A549 (cell line): ENCODE measurements around the gene CCDC71L. TPM values are rescaled to one million over a fixed set of nuclear protein-coding genes. Genes with fewer than 3 reads are reported as not detected.

Source experiments
- ATAC-seq, 2 experiments: fragments of 200-7000 bp in 1 of 2; fragments of >200 bp in 1 of 2; cut with Nextera tagmentation in 1 of 2; cut with Tn5 transposase in 1 of 2; 3 replicates each; pipeline versions ENCODE4 v1.8.0 to v1.9.1; 2018 to 2020; ENCODE audit warnings: mild to moderate bottlenecking in 1 of 2, moderate library complexity in 1 of 2
- CTCF ChIA-PET: fragments of 300-600 bp; sonication (Branson Sonifier 250); formaldehyde crosslinking; extraction: SDS; loops from one replicate; lab custom pipeline; 2021; ENCODE audit warnings: antibody characterized with exemption, inconsistent platforms; lab: Yijun Ruan, JAX
- POLR2A ChIA-PET: fragments of 350-600 bp; formaldehyde crosslinking; extraction: SDS; loops from one replicate; lab custom pipeline; 2021; ENCODE audit warnings: antibody characterized with exemption, inconsistent platforms; lab: Yijun Ruan, JAX
- DNase-seq, 2 experiments: peaks; one replicate each; pipeline versions ENCODE4 v3.0.0 to v3.0.0-alpha.2; 2011 to 2016; ENCODE audit warnings: low read depth in 1 of 2, low spot score in 1 of 2
- FAIRE-seq: peaks from 2 replicates; lab custom pipeline; 2011; peaks lifted over from hg19 to GRCh38; lab: Jason Lieb, UNC
- H3K27ac ChIP-seq, 2 experiments: fragments of >200 bp; sonication (Bioruptor Twin); formaldehyde crosslinking; 3 replicates each; pipeline ENCODE4 v1.5.1; 2016 to 2017
- H3K4me1 ChIP-seq: fragments of >200 bp; sonication (Bioruptor Twin); formaldehyde crosslinking; 3 replicates; pipeline ENCODE4 v1.6.1; 2016
- H3K4me2 ChIP-seq: fragments of >200 bp; sonication (Bioruptor Twin); formaldehyde crosslinking; 3 replicates; pipeline ENCODE4 v1.6.1; 2016
- H3K4me3 ChIP-seq: fragments of >200 bp; sonication (Bioruptor Twin); formaldehyde crosslinking; 3 replicates; pipeline ENCODE4 v1.5.1; 2016
- H3K9me3 ChIP-seq: fragments of >200 bp; sonication (Bioruptor Twin); formaldehyde crosslinking; 3 replicates; pipeline ENCODE4 v1.6.1; 2016
- BHLHE40 ChIP-seq: IDR thresholded peaks from 2 replicates; pipeline ENCODE4 v1.6.1; 2012; ENCODE audit warnings: low read depth, low read length, inconsistent platforms
- EHMT2 ChIP-seq: fragments of 200-600 bp; sonication (generic); IDR thresholded peaks from 2 replicates; pipeline ENCODE4 v1.6.1; 2016; ENCODE audit warnings: antibody characterized with exemption, low read depth, mild to moderate bottlenecking, moderate library complexity
- FOSL2 ChIP-seq, 2 experiments: fragments of 450-650 bp in 1 of 2; fragments of >200 bp in 1 of 2; sonication (Bioruptor Twin) in 1 of 2; formaldehyde crosslinking; IDR thresholded peaks; 2 replicates each; pipeline versions ENCODE4 v1.5.0 to v1.6.1; 2016 to 2020; ENCODE audit warnings: mild to moderate bottlenecking in 1 of 2, moderate library complexity in 1 of 2
- FOXS1 ChIP-seq: fragments of 250-450 bp; sonication (Bioruptor Pico); IDR thresholded peaks from 2 replicates; pipeline ENCODE4 v1.5.0; 2020; ENCODE audit warnings: mild to moderate bottlenecking, moderate library complexity
- HEYL ChIP-seq: fragments of 250-450 bp; sonication (Bioruptor Pico); IDR thresholded peaks from 2 replicates; pipeline ENCODE4 v1.8.0; 2021; ENCODE audit warnings: mild to moderate bottlenecking, moderate library complexity
- HOXA7 ChIP-seq: fragments of 250-450 bp; sonication (Bioruptor Pico); IDR thresholded peaks from 2 replicates; pipeline ENCODE4 v1.5.0; 2020; ENCODE audit warnings: mild to moderate bottlenecking, moderate library complexity
- JUNB ChIP-seq: fragments of >200 bp; sonication (Bioruptor Twin); formaldehyde crosslinking; IDR thresholded peaks from 2 replicates; pipeline ENCODE4 v1.6.1; 2016
- KDM1A ChIP-seq: fragments of 200-600 bp; sonication (generic); IDR thresholded peaks from 2 replicates; pipeline ENCODE4 v1.6.1; 2016; ENCODE audit warnings: low read depth, mild to moderate bottlenecking
- MAFK ChIP-seq: fragments of 450-650 bp; IDR thresholded peaks from 2 replicates; pipeline ENCODE4 v1.6.1; 2014; ENCODE audit not compliant: partially characterized antibody
- MAZ ChIP-seq: fragments of 150-350 bp; IDR thresholded peaks from 2 replicates; pipeline ENCODE4 v1.6.1; 2014; ENCODE audit warnings: antibody characterized with exemption, low read depth, low read length, borderline replicate concordance
- MYC ChIP-seq: IDR thresholded peaks from 2 replicates; pipeline ENCODE4 v1.6.1; 2012; ENCODE audit warnings: mild to moderate bottlenecking, inconsistent platforms, low read length, improper control_type of control experiment, borderline replicate concordance
- NFE2L2 ChIP-seq: fragments of 150-350 bp; conservative IDR thresholded peaks from 2 replicates; pipeline ENCODE4 v1.6.1; 2014; ENCODE audit warnings: low read length
- RARB ChIP-seq: fragments of 250-450 bp; sonication (Bioruptor Pico); IDR thresholded peaks from 2 replicates; pipeline ENCODE4 v1.8.0; 2021; ENCODE audit warnings: mild to moderate bottlenecking, moderate library complexity
- SMC3 ChIP-seq: fragments of >200 bp; sonication (Bioruptor Twin); formaldehyde crosslinking; IDR thresholded peaks from 3 replicates; pipeline ENCODE4 v1.6.1; 2018; ENCODE audit warnings: inconsistent platforms
- SREBF2 ChIP-seq: fragments of 450-650 bp; IDR thresholded peaks from 2 replicates; pipeline ENCODE4 v1.6.1; 2014; ENCODE audit warnings: mild to moderate bottlenecking, moderate library complexity
- TP53 ChIP-seq: fragments of 250-450 bp; sonication (Bioruptor Pico); IDR thresholded peaks from 2 replicates; pipeline ENCODE4 v1.5.0; 2021; ENCODE audit warnings: mild to moderate bottlenecking, moderate library complexity
- ZC3H11A ChIP-seq: fragments of 450-650 bp; IDR thresholded peaks from 2 replicates; pipeline ENCODE4 v1.6.1; 2014; ENCODE audit warnings: antibody characterized with exemption, mild to moderate bottlenecking
- ZNF302 ChIP-seq: fragments of 250-450 bp; sonication (Bioruptor Pico); IDR thresholded peaks from 2 replicates; pipeline ENCODE4 v1.9.0; 2021; ENCODE audit warnings: inconsistent platforms, mild to moderate bottlenecking, moderate library complexity
- whole genome bisulfite sequencing: methylation state at CpG from one replicate; pipeline ENCODE4 v1.1.6; 2017; ENCODE audit errors: missing lambda C conversion rate; 5-methylcytosine and 5-hydroxymethylcytosine counted together
- polyA plus RNA-seq, 4 experiments: library from polyadenylated mRNA; depleted of rRNA in 3 of 4; stranded (reverse); fragments of >200 nt; fragmentation: RNase III in 1 of 4; extraction: RNeasy Plus Mini Kit Qiagen cat#74134 plus additional on column Dnase treatment in 1 of 4; gene quantifications; 2 replicates in 3 of 4; 3 replicates in 1 of 4; pipeline ENCODE4 v1.2.3, GENCODE V29; 2011 to 2017
- TF ChIP-seq, protein P1 (sequence below): fragments of 150-350 bp; IDR thresholded peaks from 2 replicates; pipeline ENCODE4 v1.6.1; 2014; ENCODE audit warnings: low read depth, mild to moderate bottlenecking, low read length
- TF ChIP-seq, protein P2 (sequence below): fragments of >200 bp; sonication (Bioruptor Twin); formaldehyde crosslinking; IDR thresholded peaks from 3 replicates; pipeline ENCODE4 v1.6.1; 2016
- TF ChIP-seq, protein P3 (sequence below): fragments of 200-600 bp; sonication (generic); IDR thresholded peaks from 2 replicates; pipeline ENCODE4 v1.6.1; 2016; ENCODE audit warnings: antibody characterized with exemption, mild to moderate bottlenecking, moderate library complexity
- TF ChIP-seq, protein P4 (sequence below): fragments of 250-450 bp; sonication (Bioruptor Pico); IDR thresholded peaks from 2 replicates; pipeline ENCODE4 v1.5.0; 2021; ENCODE audit warnings: mild to moderate bottlenecking, moderate library complexity, borderline replicate concordance

The CCDC71L gene
- polyA plus RNA-seq, 2 of the 4 experiments (the other 2 are of a cell fraction): 9.1 to 11.4 TPM

DNA sequence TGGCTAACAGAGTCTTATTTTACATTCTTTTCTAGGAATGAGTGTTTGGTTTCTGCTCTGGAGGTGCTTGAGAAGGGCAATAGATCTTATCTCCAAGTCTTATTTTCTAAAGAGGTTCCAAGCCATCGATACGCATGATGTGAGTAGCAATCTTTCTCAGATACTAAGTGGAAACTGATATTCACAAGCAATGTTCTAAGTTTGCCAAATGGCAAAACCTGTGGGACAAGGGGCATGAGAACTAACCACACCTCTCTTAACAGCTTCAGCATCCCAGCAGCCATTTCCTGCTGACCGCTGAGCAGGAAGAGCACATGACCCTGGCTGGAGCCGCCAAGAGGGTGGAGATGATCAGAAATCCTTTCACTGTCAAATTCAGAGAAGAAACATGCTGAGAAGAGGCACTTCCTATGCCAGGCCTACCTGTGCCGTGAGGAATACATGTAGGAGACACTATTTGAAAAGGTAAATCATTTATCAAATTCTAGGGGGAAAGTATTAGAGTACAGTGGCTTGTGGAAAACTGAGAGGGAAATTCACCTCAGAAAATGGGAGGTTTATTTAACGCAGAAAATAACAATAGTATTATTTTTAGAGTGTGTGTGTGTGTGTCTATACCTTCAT lies 35.2 kb downstream of the CCDC71L start (continued):
- TF ChIP-seq KDM1A (no peak), MAFK (no peak), ZC3H11A (no peak), SMC3 (no peak)

GRCh38 chr7:106623853-106624252 lies 37.1 kb downstream of the CCDC71L start:
- no peak for FAIRE-seq
- peak overlapping the region; percentile 19; the same call in 2 of the 3 replicates for H3K4me2 ChIP-seq

DNA sequence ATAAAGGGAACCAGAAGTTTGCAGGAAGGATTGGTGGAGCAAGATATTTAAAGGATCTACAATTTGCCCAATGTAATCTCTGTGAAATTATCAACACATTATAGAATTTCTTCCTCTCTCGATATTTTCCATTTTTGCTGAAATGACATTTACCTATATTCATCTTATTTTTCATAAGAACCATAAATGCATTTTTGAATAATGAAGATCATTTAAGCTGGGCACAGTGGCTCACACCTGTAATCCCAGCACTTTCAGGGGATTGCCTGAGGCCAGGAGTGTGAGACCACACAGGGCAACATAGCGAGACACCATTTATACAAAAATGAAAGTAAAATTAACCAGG lies 37.7 kb downstream of the CCDC71L start:
- CTCF ChIA-PET: interaction anchor here (1.8 kb wide), 1 partner anchor 37 kb away, joined by 7 read pairs; the partner anchor contains the start of gene CCDC71L
- WGBS: 36% methylated on average over 2 of the region's 2 CpGs

More at GRCh38 chr7:106623853-106624252, 37.1 kb downstream of the CCDC71L start:
- POLR2A ChIA-PET: no interaction called here
- DNase-seq (peak; percentile 17 to 38), ATAC-seq (peak; percentile 68 to 75)
- TF ChIP-seq, protein P1, sequence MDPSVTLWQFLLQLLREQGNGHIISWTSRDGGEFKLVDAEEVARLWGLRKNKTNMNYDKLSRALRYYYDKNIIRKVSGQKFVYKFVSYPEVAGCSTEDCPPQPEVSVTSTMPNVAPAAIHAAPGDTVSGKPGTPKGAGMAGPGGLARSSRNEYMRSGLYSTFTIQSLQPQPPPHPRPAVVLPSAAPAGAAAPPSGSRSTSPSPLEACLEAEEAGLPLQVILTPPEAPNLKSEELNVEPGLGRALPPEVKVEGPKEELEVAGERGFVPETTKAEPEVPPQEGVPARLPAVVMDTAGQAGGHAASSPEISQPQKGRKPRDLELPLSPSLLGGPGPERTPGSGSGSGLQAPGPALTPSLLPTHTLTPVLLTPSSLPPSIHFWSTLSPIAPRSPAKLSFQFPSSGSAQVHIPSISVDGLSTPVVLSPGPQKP: no peak
- no peak for TF ChIP-seq NFE2L2
- TF ChIP-seq, protein P2, sequence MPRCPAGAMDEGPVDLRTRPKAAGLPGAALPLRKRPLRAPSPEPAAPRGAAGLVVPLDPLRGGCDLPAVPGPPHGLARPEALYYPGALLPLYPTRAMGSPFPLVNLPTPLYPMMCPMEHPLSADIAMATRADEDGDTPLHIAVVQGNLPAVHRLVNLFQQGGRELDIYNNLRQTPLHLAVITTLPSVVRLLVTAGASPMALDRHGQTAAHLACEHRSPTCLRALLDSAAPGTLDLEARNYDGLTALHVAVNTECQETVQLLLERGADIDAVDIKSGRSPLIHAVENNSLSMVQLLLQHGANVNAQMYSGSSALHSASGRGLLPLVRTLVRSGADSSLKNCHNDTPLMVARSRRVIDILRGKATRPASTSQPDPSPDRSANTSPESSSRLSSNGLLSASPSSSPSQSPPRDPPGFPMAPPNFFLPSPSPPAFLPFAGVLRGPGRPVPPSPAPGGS: no peak
- no peak for TF ChIP-seq MAZ
- TF ChIP-seq FOSL2 (IDR thresholded peaks at IDR 0.05): no peak
- TF ChIP-seq FOSL2 (CRISPR knock-in tag; IDR thresholded peaks at IDR 0.05): peak; percentile 37; the same call in 1 of the 2 replicates
- no peak for TF ChIP-seq HOXA7
- TF ChIP-seq TP53 (CRISPR knock-in tag): no peak
- H3K4me1 ChIP-seq: peaks cover 5% of the 10 kb centered on the region; the same call in 1 of the 3 replicates
- CTCF ChIA-PET: interaction anchor here (1.6 kb wide), 1 partner anchor 81 kb away, joined by 3 read pairs; no protein-coding TSS in a partner anchor
- H3K4me3 ChIP-seq: no peak overlapping the region
- peaks cover 3% of the 10 kb centered on the region; the same call in 1 of the 3 replicates for H3K9me3 ChIP-seq
- no peak overlapping the region for H3K27ac ChIP-seq

DNA sequence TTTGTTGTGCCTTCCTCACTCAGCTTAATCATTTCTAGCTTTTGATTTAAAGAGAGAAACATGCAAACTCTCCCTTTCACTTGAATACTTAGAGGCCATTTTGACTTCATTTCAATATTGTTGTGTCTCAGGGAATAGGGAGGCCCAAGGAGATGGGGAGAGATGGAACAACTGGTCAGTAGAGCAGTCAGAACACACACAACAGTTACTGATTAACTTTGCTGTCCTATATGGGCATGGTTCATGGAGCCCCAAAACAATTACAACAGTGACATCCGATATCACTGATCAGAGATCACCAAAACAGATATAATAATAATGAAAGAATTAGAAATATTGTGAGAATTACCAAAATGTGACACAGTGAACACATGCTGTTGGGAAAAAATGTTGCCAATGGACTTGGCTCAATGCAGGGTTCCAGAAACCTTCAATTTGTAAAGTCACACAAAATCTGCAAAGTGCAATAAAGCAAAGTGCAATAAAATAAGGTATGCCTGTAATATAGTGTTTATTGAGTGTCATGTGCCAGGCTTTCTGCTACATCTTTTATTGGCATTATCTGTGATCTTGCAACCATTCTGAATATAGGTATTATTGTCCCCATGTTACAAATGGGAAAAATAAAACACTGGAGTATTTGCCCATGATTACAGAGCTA lies 38.2 kb downstream of the CCDC71L start:
- Histone ChIP-seq H3K9me3 (peaks cover 3% of the 10 kb centered on the region; the same call in 1 of the 3 replicates), H3K4me1 (peaks cover 5% of the 10 kb centered on the region; the same call in 1 of the 3 replicates), H3K4me3 (no peak overlapping the region), H3K27ac (no peak overlapping the region), H3K4me2 (no peak overlapping the region)
- ChIA-PET CTCF (interaction anchor here (1.8 kb wide), 1 partner anchor 37 kb away, joined by 7 read pairs; the partner anchor contains the start of gene CCDC71L), POLR2A (no interaction called here)
- WGBS: 33% methylated on average over 1 of the region's 1 CpG
- no peak for ATAC-seq
- no peak for DNase-seq
- FAIRE-seq: no peak
- TF ChIP-seq, protein P3, sequence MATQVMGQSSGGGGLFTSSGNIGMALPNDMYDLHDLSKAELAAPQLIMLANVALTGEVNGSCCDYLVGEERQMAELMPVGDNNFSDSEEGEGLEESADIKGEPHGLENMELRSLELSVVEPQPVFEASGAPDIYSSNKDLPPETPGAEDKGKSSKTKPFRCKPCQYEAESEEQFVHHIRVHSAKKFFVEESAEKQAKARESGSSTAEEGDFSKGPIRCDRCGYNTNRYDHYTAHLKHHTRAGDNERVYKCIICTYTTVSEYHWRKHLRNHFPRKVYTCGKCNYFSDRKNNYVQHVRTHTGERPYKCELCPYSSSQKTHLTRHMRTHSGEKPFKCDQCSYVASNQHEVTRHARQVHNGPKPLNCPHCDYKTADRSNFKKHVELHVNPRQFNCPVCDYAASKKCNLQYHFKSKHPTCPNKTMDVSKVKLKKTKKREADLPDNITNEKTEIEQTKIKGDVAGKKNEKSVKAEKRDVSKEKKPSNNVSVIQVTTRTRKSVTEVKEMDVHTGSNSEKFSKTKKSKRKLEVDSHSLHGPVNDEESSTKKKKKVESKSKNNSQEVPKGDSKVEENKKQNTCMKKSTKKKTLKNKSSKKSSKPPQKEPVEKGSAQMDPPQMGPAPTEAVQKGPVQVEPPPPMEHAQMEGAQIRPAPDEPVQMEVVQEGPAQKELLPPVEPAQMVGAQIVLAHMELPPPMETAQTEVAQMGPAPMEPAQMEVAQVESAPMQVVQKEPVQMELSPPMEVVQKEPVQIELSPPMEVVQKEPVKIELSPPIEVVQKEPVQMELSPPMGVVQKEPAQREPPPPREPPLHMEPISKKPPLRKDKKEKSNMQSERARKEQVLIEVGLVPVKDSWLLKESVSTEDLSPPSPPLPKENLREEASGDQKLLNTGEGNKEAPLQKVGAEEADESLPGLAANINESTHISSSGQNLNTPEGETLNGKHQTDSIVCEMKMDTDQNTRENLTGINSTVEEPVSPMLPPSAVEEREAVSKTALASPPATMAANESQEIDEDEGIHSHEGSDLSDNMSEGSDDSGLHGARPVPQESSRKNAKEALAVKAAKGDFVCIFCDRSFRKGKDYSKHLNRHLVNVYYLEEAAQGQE: no peak
- TF ChIP-seq BHLHE40 (no peak), MYC (no peak), ZNF302 (CRISPR knock-in tag) (no peak), EHMT2 (no peak), HOXA7 (no peak), SMC3 (no peak), SREBF2 (no peak), FOXS1 (CRISPR knock-in tag) (no peak), RARB (CRISPR knock-in tag) (no peak), MAZ (no peak), HEYL (CRISPR knock-in tag) (no peak)
- TF ChIP-seq, protein P4, sequence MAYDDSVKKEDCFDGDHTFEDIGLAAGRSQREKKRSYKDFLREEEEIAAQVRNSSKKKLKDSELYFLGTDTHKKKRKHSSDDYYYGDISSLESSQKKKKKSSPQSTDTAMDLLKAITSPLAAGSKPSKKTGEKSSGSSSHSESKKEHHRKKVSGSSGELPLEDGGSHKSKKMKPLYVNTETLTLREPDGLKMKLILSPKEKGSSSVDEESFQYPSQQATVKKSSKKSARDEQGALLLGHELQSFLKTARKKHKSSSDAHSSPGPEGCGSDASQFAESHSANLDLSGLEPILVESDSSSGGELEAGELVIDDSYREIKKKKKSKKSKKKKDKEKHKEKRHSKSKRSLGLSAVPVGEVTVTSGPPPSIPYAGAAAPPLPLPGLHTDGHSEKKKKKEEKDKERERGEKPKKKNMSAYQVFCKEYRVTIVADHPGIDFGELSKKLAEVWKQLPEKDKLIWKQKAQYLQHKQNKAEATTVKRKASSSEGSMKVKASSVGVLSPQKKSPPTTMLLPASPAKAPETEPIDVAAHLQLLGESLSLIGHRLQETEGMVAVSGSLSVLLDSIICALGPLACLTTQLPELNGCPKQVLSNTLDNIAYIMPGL: no peak

More for the DNA sequence above, 37.7 kb downstream of the CCDC71L start:
- Histone ChIP-seq H3K4me2 (peak overlapping the region; percentile 19; the same call in 2 of the 3 replicates), H3K9me3 (peaks cover 3% of the 10 kb centered on the region; the same call in 1 of the 3 replicates), H3K27ac (no peak overlapping the region), H3K4me3 (no peak overlapping the region), H3K4me1 (peaks cover 5% of the 10 kb centered on the region; the same call in 1 of the 3 replicates)
- POLR2A ChIA-PET: no interaction called here
- ATAC-seq (no peak), FAIRE-seq (no peak), DNase-seq (no peak)
- TF ChIP-seq MAFK (peak; percentile 75), JUNB (no peak), EHMT2 (no peak)
